H9 (cell line): Measurements from ENCODE around the gene ERVV-1. TPM values are rescaled to one million over a fixed set of nuclear protein-coding genes. Genes with fewer than 3 reads are reported as not detected.

Experiments
- DNase-seq: peaks from one replicate; pipeline ENCODE4 v3.0.0-alpha.2; 2017
- H2AFZ ChIP-seq: one replicate; pipeline ENCODE4 v1.6.1; 2013; ENCODE audit warnings: mild to moderate bottlenecking, low read length, control low read depth, moderate library complexity
- H2AK5ac ChIP-seq: 2 replicates; pipeline ENCODE4 v1.6.1; 2013; ENCODE audit warnings: low read length, control low read depth, mixed read lengths; ENCODE audit not compliant: insufficient read length
- H2BK120ac ChIP-seq: one replicate; pipeline ENCODE4 v1.6.1; 2013; ENCODE audit warnings: low read depth, mild to moderate bottlenecking, low read length, control low read depth, inconsistent platforms; ENCODE audit not compliant: poor library complexity, severe bottlenecking
- H2BK12ac ChIP-seq: 2 replicates; pipeline ENCODE4 v1.6.1; 2013; ENCODE audit warnings: low read length, control low read depth, mixed read lengths, low read depth; ENCODE audit not compliant: insufficient read length
- H2BK15ac ChIP-seq: 2 replicates; pipeline ENCODE4 v1.6.1; 2013; ENCODE audit warnings: low read depth, low read length, control low read depth
- H2BK20ac ChIP-seq: one replicate; pipeline ENCODE4 v1.6.1; 2013; ENCODE audit warnings: low read depth, mild to moderate bottlenecking, low read length, control low read depth, inconsistent platforms; ENCODE audit not compliant: poor library complexity, severe bottlenecking
- H2BK5ac ChIP-seq: 2 replicates; pipeline ENCODE4 v1.6.1; 2013; ENCODE audit warnings: low read length, control low read depth, mixed read lengths; ENCODE audit not compliant: insufficient read length
- H3K14ac ChIP-seq: 2 replicates; pipeline ENCODE4 v1.6.1; 2013; ENCODE audit warnings: low read length, control low read depth; ENCODE audit not compliant: insufficient read depth
- H3K18ac ChIP-seq: 2 replicates; pipeline ENCODE4 v1.6.1; 2013; ENCODE audit warnings: low read depth, mild to moderate bottlenecking, mixed read lengths, low read length, control low read depth; ENCODE audit not compliant: insufficient read length
- H3K23ac ChIP-seq: 2 replicates; pipeline ENCODE4 v1.6.1; 2013; ENCODE audit warnings: low read length, control low read depth, mixed read lengths, low read depth; ENCODE audit not compliant: insufficient read length
- H3K23me2 ChIP-seq: 2 replicates; pipeline ENCODE4 v1.6.1; 2013; ENCODE audit warnings: low read depth, mild to moderate bottlenecking, mixed read lengths, low read length, control low read depth; ENCODE audit not compliant: insufficient read length, poor library complexity, severe bottlenecking
- H3K27ac ChIP-seq: 2 replicates; pipeline ENCODE4 v1.5.1; 2013; ENCODE audit warnings: low read length, control low read depth, mixed read lengths, low read depth; ENCODE audit not compliant: insufficient read length
- H3K27me3 ChIP-seq: 2 replicates; pipeline ENCODE4 v1.6.1; 2013; ENCODE audit warnings: low read length, control low read depth, inconsistent platforms; ENCODE audit not compliant: insufficient read depth
- H3K4ac ChIP-seq: 2 replicates; pipeline ENCODE4 v1.6.1; 2013; ENCODE audit warnings: low read depth, mild to moderate bottlenecking, control low read depth, inconsistent platforms, low read length, moderate library complexity
- H3K4me1 ChIP-seq: 2 replicates; pipeline ENCODE4 v1.6.1; 2013; ENCODE audit warnings: low read length, control low read depth, inconsistent platforms; ENCODE audit not compliant: insufficient read depth
- H3K4me2 ChIP-seq: 2 replicates; pipeline ENCODE4 v1.6.1; 2013; ENCODE audit warnings: low read length, control low read depth, mixed read lengths; ENCODE audit not compliant: insufficient read length, insufficient read depth
- H3K56ac ChIP-seq: 2 replicates; pipeline ENCODE4 v1.6.1; 2013; ENCODE audit warnings: low read depth, mild to moderate bottlenecking, mixed read lengths, low read length, control low read depth; ENCODE audit not compliant: insufficient read length
- H3K79me1 ChIP-seq: 2 replicates; pipeline ENCODE4 v1.6.1; 2013; ENCODE audit warnings: low read depth, mild to moderate bottlenecking, moderate library complexity, low read length, control low read depth, inconsistent platforms; ENCODE audit not compliant: insufficient read depth, poor library complexity, severe bottlenecking
- H3K79me2 ChIP-seq: 2 replicates; pipeline ENCODE4 v1.6.1; 2013; ENCODE audit warnings: low read length, control low read depth, inconsistent platforms; ENCODE audit not compliant: insufficient read depth
- H3K9ac ChIP-seq: 2 replicates; pipeline ENCODE4 v1.6.1; 2013; ENCODE audit warnings: low read length, control low read depth, mixed read lengths; ENCODE audit not compliant: insufficient read length; ENCODE audit errors: extremely low read depth
- H3K9me3 ChIP-seq: one replicate; pipeline ENCODE4 v1.6.1; 2013; ENCODE audit warnings: low read depth, low read length, inconsistent platforms; ENCODE audit not compliant: control insufficient read depth
- H3T11ph ChIP-seq: one replicate; pipeline ENCODE4 v1.6.1; 2013; ENCODE audit warnings: mild to moderate bottlenecking, low read length, control low read depth, inconsistent platforms
- H4K20me1 ChIP-seq: one replicate; pipeline ENCODE4 v1.6.1; 2013; ENCODE audit not compliant: control insufficient read depth, insufficient read length, insufficient read depth
- H4K5ac ChIP-seq: 2 replicates; pipeline ENCODE4 v1.6.1; 2013; ENCODE audit warnings: low read depth, mild to moderate bottlenecking, mixed read lengths, low read length, control low read depth; ENCODE audit not compliant: insufficient read length
- H4K8ac ChIP-seq: replicated peaks from 2 replicates; pipeline ENCODE4 v1.6.1; 2013; ENCODE audit warnings: low read length, control low read depth, mixed read lengths, low read depth; ENCODE audit not compliant: insufficient read length
- H4K91ac ChIP-seq: 2 replicates; pipeline ENCODE4 v1.6.1; 2013; ENCODE audit warnings: low read depth, mild to moderate bottlenecking, moderate library complexity, mixed read lengths, low read length, control low read depth; ENCODE audit not compliant: insufficient read length
- H3K27ac Mint-ChIP-seq, 3 experiments: 2 replicates in 2 of 3; 3 replicates in 1 of 3; pipeline ENCODE4 v1.8.0; 2020 to 2021; ENCODE audit warnings: mixed read lengths in 3 of 3, mild to moderate bottlenecking in 1 of 3, moderate library complexity in 1 of 3
- H3K27me3 Mint-ChIP-seq: 2 replicates; pipeline ENCODE4 v1.8.0; 2021; ENCODE audit warnings: low read depth, mild to moderate bottlenecking, moderate library complexity, mixed read lengths
- H3K36me3 Mint-ChIP-seq, 3 experiments: 2 replicates in 2 of 3; 3 replicates in 1 of 3; pipeline ENCODE4 v1.8.0; 2020 to 2021; ENCODE audit warnings: low read depth in 3 of 3, mixed read lengths in 3 of 3; ENCODE audit not compliant: insufficient read depth in 1 of 3
- H3K4me1 Mint-ChIP-seq, 2 experiments: 2 replicates each; pipeline ENCODE4 v1.8.0; 2020; ENCODE audit warnings: mixed read lengths in 2 of 2
- H3K4me3 Mint-ChIP-seq, 2 experiments: 2 replicates in 1 of 2; 3 replicates in 1 of 2; pipeline ENCODE4 v1.8.0; 2020 to 2021; ENCODE audit warnings: mild to moderate bottlenecking in 2 of 2, mixed read lengths in 2 of 2, moderate library complexity in 1 of 2
- H3K9me3 Mint-ChIP-seq, 2 experiments: 2 replicates in 1 of 2; 3 replicates in 1 of 2; pipeline ENCODE4 v1.8.0; 2020; ENCODE audit warnings: mild to moderate bottlenecking in 2 of 2, mixed read lengths in 2 of 2, moderate library complexity in 1 of 2
- CTCF ChIP-seq: fragments of 200-600 bp; sonication (generic); conservative IDR thresholded peaks from 3 replicates; pipeline ENCODE4 v1.8.0; 2021; ENCODE audit warnings: antibody characterized with exemption, mild to moderate bottlenecking
- WGBS: extraction: QIAGEN DNeasy Blood & Tissue Kit; methylation state at CpG from one replicate; pipeline ENCODE4 v1.1.7; 2013; ENCODE audit warnings: missing lambda C conversion rate, low lambda C conversion rate, mixed read lengths; ENCODE audit not compliant: insufficient read length; ENCODE audit errors: extremely low coverage; 5-methylcytosine and 5-hydroxymethylcytosine counted together
- total RNA-seq: library from RNA; stranded (reverse); gene quantifications from 2 replicates; pipeline ENCODE4 v1.2.1, GENCODE V29; 2021

ERVV-1 gene
- total RNA-seq, 1 experiment from 2014 or later, result not detected

- Histone ChIP-seq H3K79me1 (no peaks in the 10 kb centered on the region), H3K9me3 (no peaks in the 10 kb centered on the region), H3K23ac (no peak overlapping the region), H3K9ac (no peak overlapping the region), H3K14ac (no peak overlapping the region), H2BK12ac (no peak overlapping the region), H4K8ac (no peak overlapping the region), H3K4ac (no peak overlapping the region), H3K56ac (no peak overlapping the region), H4K5ac (no peak overlapping the region), H3K27ac (no peak overlapping the region), H2BK120ac (no peak overlapping the region), H3K4me2 (no peak overlapping the region), H3K79me2 (no peaks in the 10 kb centered on the region), H2AK5ac (no peak overlapping the region), H2BK20ac (no peak overlapping the region), H3K23me2 (peaks cover 16% of the 10 kb centered on the region), H3K18ac (no peak overlapping the region), H3K4me1 (no peaks in the 10 kb centered on the region; the same call in 1 of the 2 replicates), H3K27me3 (peaks cover 10% of the 10 kb centered on the region; the same call in 1 of the 2 replicates), H2BK5ac (no peak overlapping the region), H4K20me1 (no peaks in the 10 kb centered on the region), H2AFZ (no peak overlapping the region), H2BK15ac (no peak overlapping the region), H4K91ac (no peak overlapping the region), H3T11ph (no peak overlapping the region)
- Mint-ChIP-seq H3K27me3 (peaks cover 79% of the 10 kb centered on the region), H3K4me1 (peaks cover 22 to 25% of the 10 kb centered on the region in 2 experiments), H3K36me3 (no peaks in the 10 kb centered on the region), H3K4me3 (no peak overlapping the region), H3K27ac (no peak overlapping the region), H3K9me3 (0 out of 5 replicates have a peak, but pooled peaks cover 2 to 6% of the 10 kb centered on the region in 2 experiments)
- no peak for TF ChIP-seq CTCF
- no CpG with 5 or more reads among the region's 7 CpGs for WGBS
- no peak for DNase-seq
Measured at GRCh38 chr19:52995711-52996110, 18.0 kb upstream of the ERVV-1 start.
